Measurements from ENCODE around the gene POLD2. TPM values are rescaled to one million over a fixed set of nuclear protein-coding genes. Genes with fewer than 3 reads are reported as not detected.
A peak's percentile ranks its signal among the peaks of the same experiment; 100 is the strongest.

The POLD2 gene
- total RNA-seq, 4 donors from 2014 or later, result 12.9 to 73.3 (median 33.7) TPM

- Histone ChIP-seq H3K36me3 (no peaks in the 10 kb centered on the region), H3K4me3 (no peak overlapping the region), H3K27me3 (no peaks in the 10 kb centered on the region), H3K9me3 (no peaks in the 10 kb centered on the region), H3K4me1 (peaks cover 0 to 7% of the 10 kb centered on the region in 2 donors), H3K27ac (peak overlapping the region in 1 of 2 donors; percentile 41)
- TF ChIP-seq POLR2A (IDR thresholded peaks at IDR 0.05) (no peak), CTCF (IDR thresholded peaks at IDR 0.05) (no peak)
- intact Hi-C loops (cut with DNase I; ENCODE audit: low total_unique reads), result no loop called here
- DNase-seq, result no peak
Observed at GRCh38 chr7:44071726-44072363, 51.5 kb downstream of the POLD2 start.

GRCh38 chr7:44068054-44068453 is 55.3 kb downstream of the POLD2 start:
- Histone ChIP-seq H3K27me3 (no peaks in the 10 kb centered on the region), H3K4me3 (no peak overlapping the region), H3K4me1 (peaks cover 0 to 16% of the 10 kb centered on the region in 2 donors), H3K36me3 (no peaks in the 10 kb centered on the region), H3K27ac (no peak overlapping the region), H3K9me3 (no peaks in the 10 kb centered on the region)
- no peak for TF ChIP-seq POLR2A (IDR thresholded peaks at IDR 0.05)
- intact Hi-C loops (cut with DNase I; ENCODE audit: low total_unique reads), result no loop called here
- DNase-seq, result no peak

- Histone ChIP-seq H3K27ac (no peak overlapping the region), H3K4me3 (no peak overlapping the region), H3K9me3 (no peaks in the 10 kb centered on the region), H3K36me3 (no peaks in the 10 kb centered on the region), H3K27me3 (no peaks in the 10 kb centered on the region), H3K4me1 (peaks cover 0 to 9% of the 10 kb centered on the region in 2 donors)
- TF ChIP-seq POLR2A (IDR thresholded peaks at IDR 0.05) (no peak), CTCF (IDR thresholded peaks at IDR 0.05) (no peak)
- intact Hi-C loops (cut with DNase I; ENCODE audit: low total_unique reads), result no loop called here
- no peak for DNase-seq
Observed at GRCh38 chr7:44067064-44067951, 56.0 kb downstream of the POLD2 start.

- Histone ChIP-seq H3K27ac (no peak overlapping the region), H3K27me3 (no peaks in the 10 kb centered on the region), H3K9me3 (no peaks in the 10 kb centered on the region), H3K4me3 (no peak overlapping the region), H3K36me3 (no peaks in the 10 kb centered on the region), H3K4me1 (peaks cover 0 to 9% of the 10 kb centered on the region in 2 donors)
- DNase-seq, result no peak
- intact Hi-C loops (cut with DNase I; ENCODE audit: low total_unique reads), result no loop called here
- TF ChIP-seq CTCF (IDR thresholded peaks at IDR 0.05), result no peak
- TF ChIP-seq POLR2A (IDR thresholded peaks at IDR 0.05), result no peak
Observed at GRCh38 chr7:44066494-44067063, 56.8 kb downstream of the POLD2 start.

GRCh38 chr7:44066111-44066460 is 57.3 kb downstream of the POLD2 start:
- TF ChIP-seq POLR2A (IDR thresholded peaks at IDR 0.05) (no peak), CTCF (IDR thresholded peaks at IDR 0.05) (no peak)
- Histone ChIP-seq H3K27ac (no peak overlapping the region), H3K4me1 (peaks cover 0 to 9% of the 10 kb centered on the region in 2 donors), H3K9me3 (no peaks in the 10 kb centered on the region), H3K27me3 (no peaks in the 10 kb centered on the region), H3K36me3 (no peaks in the 10 kb centered on the region), H3K4me3 (no peak overlapping the region)
- DNase-seq, result no peak
- intact Hi-C loops (cut with DNase I; ENCODE audit: low total_unique reads), result no loop called here
